ENCODE measurements around the gene SLC22A23.

SLC22A23 gene

GRCh38 chr6:3343089-3343883 lies 113.6 kb downstream of the SLC22A23 start:
- no peak overlapping the region for H3K27ac ChIP-seq
- TF ChIP-seq CTCF (conservative IDR thresholded peaks at IDR 0.05; ENCODE audit: low read depth) = no peak
- DNase-seq (ENCODE audit: low spot score) = no peak
- ChIA-PET POLR2A (ENCODE audit: low non-redundant PET) (no interaction called here), CTCF (interaction anchor here (0.7 kb wide), 1 partner anchor 27 kb away, joined by 3 read pairs; no protein-coding TSS in a partner anchor)

- no peak overlapping the region for H3K27ac ChIP-seq
- ChIA-PET CTCF (no interaction called here), POLR2A (ENCODE audit: low non-redundant PET) (no interaction called here)
- DNase-seq (ENCODE audit: low spot score) = no peak
- no peak for TF ChIP-seq CTCF (conservative IDR thresholded peaks at IDR 0.05; ENCODE audit: low read depth)
These were observed 115.4 kb downstream of the SLC22A23 start for GRCh38 chr6:3341467-3341866.

- no peak overlapping the region for H3K27ac ChIP-seq
- POLR2A ChIA-PET (ENCODE audit: low non-redundant PET) = no interaction called here
- CTCF ChIA-PET = interaction anchor here (0.6 kb wide), 2 partner anchors 16 to 19 kb away, joined by 3 to 4 read pairs; no protein-coding TSS in a partner anchor
- DNase-seq (ENCODE audit: low spot score) = no peak
- TF ChIP-seq CTCF (conservative IDR thresholded peaks at IDR 0.05; ENCODE audit: low read depth) = no peak
These were observed 116.0 kb downstream of the SLC22A23 start for GRCh38 chr6:3340894-3341293.

GRCh38 chr6:3340358-3340802 lies 116.5 kb downstream of the SLC22A23 start:
- CTCF ChIA-PET = interaction anchor here (0.6 to 0.7 kb wide), 2 partner anchors 18 to 259 kb away, joined by 3 read pairs; no protein-coding TSS in a partner anchor
- no peak overlapping the region for H3K27ac ChIP-seq
- POLR2A ChIA-PET (ENCODE audit: low non-redundant PET) = no interaction called here
- TF ChIP-seq CTCF (conservative IDR thresholded peaks at IDR 0.05; ENCODE audit: low read depth) = no peak
- no peak for DNase-seq (ENCODE audit: low spot score)

GRCh38 chr6:3339811-3340210 lies 117.0 kb downstream of the SLC22A23 start:
- CTCF ChIA-PET = interaction anchor here (0.7 kb wide), 1 partner anchor 258 kb away, joined by 3 read pairs; no protein-coding TSS in a partner anchor
- no peak overlapping the region for H3K27ac ChIP-seq
- TF ChIP-seq CTCF (conservative IDR thresholded peaks at IDR 0.05; ENCODE audit: low read depth) = no peak
- POLR2A ChIA-PET (ENCODE audit: low non-redundant PET) = interaction anchor here (0.6 kb wide), 1 partner anchor 77 kb away, joined by 3 read pairs; no protein-coding TSS in a partner anchor
- DNase-seq (ENCODE audit: low spot score) = no peak

GRCh38 chr6:3337521-3338350 lies 119.1 kb downstream of the SLC22A23 start:
- DNase-seq (ENCODE audit: low spot score) = no peak
- H3K27ac ChIP-seq = peak overlapping the region; percentile 27; the same call in 1 of the 2 replicates
- TF ChIP-seq CTCF (conservative IDR thresholded peaks at IDR 0.05; ENCODE audit: low read depth) = no peak
- CTCF ChIA-PET = interaction anchor here (0.6 to 0.7 kb wide), 2 partner anchors 324 to 390 kb away, joined by 3 to 7 read pairs; no protein-coding TSS in a partner anchor
- POLR2A ChIA-PET (ENCODE audit: low non-redundant PET) = no interaction called here
